ENCODE data around the gene APEH. TPM values are rescaled to one million over a fixed set of nuclear protein-coding genes. Genes with fewer than 3 reads are reported as not detected.

The APEH gene
- total and polyA plus RNA-seq, 4 donors = 65.1 to 94.1 (median 87.5) TPM

DNA sequence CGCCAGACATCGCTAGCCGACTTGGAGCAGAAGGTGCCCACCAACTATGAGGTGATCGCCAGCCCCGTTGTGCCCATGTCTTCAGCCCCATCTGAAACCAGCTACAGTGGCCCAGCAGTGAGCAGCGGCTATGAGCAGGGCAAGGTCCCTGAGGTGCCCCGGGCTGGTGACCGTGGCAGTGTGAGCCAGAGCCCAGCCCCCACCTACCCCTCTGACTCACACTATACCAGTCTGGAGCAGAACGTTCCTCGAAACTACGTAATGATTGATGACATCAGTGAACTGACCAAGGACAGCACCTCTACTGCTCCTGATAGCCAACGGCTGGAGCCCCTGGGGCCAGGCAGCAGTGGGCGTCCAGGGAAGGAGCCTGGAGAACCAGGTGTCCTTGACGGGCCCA, 12.9 kb upstream of the APEH start:
- Histone ChIP-seq H3K9me3 (ENCODE audit: control insufficient read depth in 4 of 4, low read length in 3 of 4) (no peaks in the 10 kb centered on the region), H3K27me3 (ENCODE audit: control insufficient read depth in 4 of 4, insufficient read depth in 4 of 4, low read length in 3 of 4) (no peaks in the 10 kb centered on the region), H3K4me3 (ENCODE audit: low read depth in 1 of 3, low read length in 3 of 3) (no peak overlapping the region), H3K4me1 (ENCODE audit: control insufficient read depth in 4 of 4, insufficient read depth in 4 of 4, low read length in 3 of 4) (peaks cover 12 to 18% (median 15%) of the 10 kb centered on the region in 4 donors), H3K36me3 (ENCODE audit: control insufficient read depth in 4 of 4, insufficient read depth in 3 of 4, low read depth in 1 of 4, low read length in 3 of 4) (no peaks in the 10 kb centered on the region), H3K9ac (ENCODE audit: low read depth in 1 of 2, low read length in 2 of 2) (no peak overlapping the region), H3K27ac (ENCODE audit: low read depth in 1 of 2, low read length in 2 of 2) (no peak overlapping the region)
- TF ChIP-seq, protein P1, sequence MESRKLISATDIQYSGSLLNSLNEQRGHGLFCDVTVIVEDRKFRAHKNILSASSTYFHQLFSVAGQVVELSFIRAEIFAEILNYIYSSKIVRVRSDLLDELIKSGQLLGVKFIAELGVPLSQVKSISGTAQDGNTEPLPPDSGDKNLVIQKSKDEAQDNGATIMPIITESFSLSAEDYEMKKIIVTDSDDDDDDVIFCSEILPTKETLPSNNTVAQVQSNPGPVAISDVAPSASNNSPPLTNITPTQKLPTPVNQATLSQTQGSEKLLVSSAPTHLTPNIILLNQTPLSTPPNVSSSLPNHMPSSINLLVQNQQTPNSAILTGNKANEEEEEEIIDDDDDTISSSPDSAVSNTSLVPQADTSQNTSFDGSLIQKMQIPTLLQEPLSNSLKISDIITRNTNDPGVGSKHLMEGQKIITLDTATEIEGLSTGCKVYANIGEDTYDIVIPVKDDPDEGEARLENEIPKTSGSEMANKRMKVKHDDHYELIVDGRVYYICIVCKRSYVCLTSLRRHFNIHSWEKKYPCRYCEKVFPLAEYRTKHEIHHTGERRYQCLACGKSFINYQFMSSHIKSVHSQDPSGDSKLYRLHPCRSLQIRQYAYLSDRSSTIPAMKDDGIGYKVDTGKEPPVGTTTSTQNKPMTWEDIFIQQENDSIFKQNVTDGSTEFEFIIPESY (IDR thresholded peaks at IDR 0.05) = no peak
- TF ChIP-seq RAD21 (IDR thresholded peaks at IDR 0.05) (no peak), FOXA1 (IDR thresholded peaks at IDR 0.05) (no peak), NR2F2 (IDR thresholded peaks at IDR 0.05) (no peak)
- TF ChIP-seq, protein P2, sequence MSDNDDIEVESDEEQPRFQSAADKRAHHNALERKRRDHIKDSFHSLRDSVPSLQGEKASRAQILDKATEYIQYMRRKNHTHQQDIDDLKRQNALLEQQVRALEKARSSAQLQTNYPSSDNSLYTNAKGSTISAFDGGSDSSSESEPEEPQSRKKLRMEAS (IDR thresholded peaks at IDR 0.05) = no peak
- DNase-seq (ENCODE audit: low spot score) = no peak
- 93% methylated on average over 14 of the region's 14 CpGs for WGBS

DNA sequence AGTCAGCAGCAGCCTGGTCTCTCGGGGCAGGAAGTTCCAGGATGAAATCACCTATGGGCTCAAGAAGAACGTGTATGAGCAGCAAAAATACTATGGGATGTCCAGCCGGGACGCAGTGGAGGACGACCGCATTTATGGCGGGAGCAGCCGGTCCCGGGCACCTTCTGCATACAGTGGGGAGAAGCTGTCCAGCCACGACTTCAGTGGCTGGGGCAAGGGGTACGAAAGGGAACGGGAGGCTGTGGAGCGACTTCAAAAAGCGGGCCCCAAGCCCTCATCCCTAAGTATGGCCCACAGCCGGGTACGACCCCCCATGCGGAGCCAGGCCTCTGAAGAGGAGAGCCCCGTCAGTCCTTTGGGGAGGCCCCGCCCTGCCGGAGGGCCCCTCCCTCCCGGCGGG, 12.1 kb upstream of the APEH start:
- H3K27me3 ChIP-seq (ENCODE audit: control insufficient read depth in 4 of 4, insufficient read depth in 4 of 4, low read length in 3 of 4) = no peaks in the 10 kb centered on the region
- DNase-seq (ENCODE audit: low spot score) = no peak
- no peak overlapping the region for H3K27ac ChIP-seq (ENCODE audit: low read depth in 1 of 2, low read length in 2 of 2)
- H3K36me3 ChIP-seq (ENCODE audit: control insufficient read depth in 4 of 4, insufficient read depth in 3 of 4, low read depth in 1 of 4, low read length in 3 of 4) = no peaks in the 10 kb centered on the region
- TF ChIP-seq RAD21 (IDR thresholded peaks at IDR 0.05) = no peak
- TF ChIP-seq, protein P2 (IDR thresholded peaks at IDR 0.05) = no peak
- TF ChIP-seq RXRA (IDR thresholded peaks at IDR 0.05) = no peak
- TF ChIP-seq, protein P1 (IDR thresholded peaks at IDR 0.05) = no peak
- TF ChIP-seq FOXA2 (IDR thresholded peaks at IDR 0.05) = no peak
- no peak for TF ChIP-seq NR2F2 (IDR thresholded peaks at IDR 0.05)
- no peak for TF ChIP-seq JUND (IDR thresholded peaks at IDR 0.05)
- peaks cover 13 to 25% (median 20%) of the 10 kb centered on the region in 4 donors for H3K4me1 ChIP-seq (ENCODE audit: control insufficient read depth in 4 of 4, insufficient read depth in 4 of 4, low read length in 3 of 4)
- no peak overlapping the region for H3K9ac ChIP-seq (ENCODE audit: low read depth in 1 of 2, low read length in 2 of 2)
- H3K9me3 ChIP-seq (ENCODE audit: control insufficient read depth in 4 of 4, low read length in 3 of 4) = no peaks in the 10 kb centered on the region
- H3K4me3 ChIP-seq (ENCODE audit: low read depth in 1 of 3, low read length in 3 of 3) = no peak overlapping the region
- 93% methylated on average over 22 of the region's 22 CpGs for WGBS

DNA sequence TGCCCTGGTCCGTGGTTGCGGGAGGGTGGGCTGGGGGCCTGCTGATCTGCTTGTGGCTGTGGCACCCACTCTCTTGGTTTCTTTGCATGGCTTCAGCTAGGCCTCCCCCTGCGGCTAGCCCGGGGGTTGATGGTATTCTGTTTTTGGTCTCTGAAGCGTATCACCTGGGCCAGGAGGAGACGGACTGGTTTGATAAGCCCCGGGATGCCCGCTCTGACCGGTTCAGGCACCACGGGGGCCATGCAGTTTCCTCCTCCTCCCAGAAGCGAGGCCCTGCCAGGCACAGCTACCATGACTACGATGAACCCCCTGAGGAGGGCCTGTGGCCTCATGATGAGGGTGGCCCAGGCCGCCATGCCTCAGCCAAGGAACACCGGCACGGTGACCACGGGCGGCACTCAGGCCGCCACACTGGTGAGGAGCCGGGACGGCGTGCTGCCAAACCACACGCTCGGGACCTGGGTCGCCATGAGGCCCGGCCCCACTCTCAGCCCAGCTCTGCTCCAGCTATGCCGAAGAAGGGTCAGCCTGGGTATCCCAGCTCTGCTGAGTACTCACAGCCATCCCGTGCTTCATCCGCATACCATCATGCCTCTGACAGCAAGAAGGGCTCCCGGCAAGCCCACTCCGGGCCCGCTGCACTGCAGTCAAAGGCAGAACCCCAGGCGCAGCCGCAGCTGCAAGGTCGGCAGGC, 11.3 kb upstream of the APEH start:
- WGBS = 97% methylated on average over 34 of the region's 34 CpGs
- DNase-seq (ENCODE audit: low spot score) = no peak
- TF ChIP-seq EGR1 (IDR thresholded peaks at IDR 0.05; ENCODE audit: low read depth in 2 of 2) = no peak
- TF ChIP-seq RAD21 (IDR thresholded peaks at IDR 0.05) = no peak
- Histone ChIP-seq H3K9ac (ENCODE audit: low read depth in 1 of 2, low read length in 2 of 2) (no peak overlapping the region), H3K27me3 (ENCODE audit: control insufficient read depth in 4 of 4, insufficient read depth in 4 of 4, low read length in 3 of 4) (no peaks in the 10 kb centered on the region), H3K4me1 (ENCODE audit: control insufficient read depth in 4 of 4, insufficient read depth in 4 of 4, low read length in 3 of 4) (peaks cover 18 to 33% (median 29%) of the 10 kb centered on the region in 4 donors), H3K27ac (ENCODE audit: low read depth in 1 of 2, low read length in 2 of 2) (no peak overlapping the region), H3K4me3 (ENCODE audit: low read depth in 1 of 3, low read length in 3 of 3) (no peak overlapping the region), H3K9me3 (ENCODE audit: control insufficient read depth in 4 of 4, low read length in 3 of 4) (no peaks in the 10 kb centered on the region), H3K36me3 (ENCODE audit: control insufficient read depth in 4 of 4, insufficient read depth in 3 of 4, low read depth in 1 of 4, low read length in 3 of 4) (no peaks in the 10 kb centered on the region)

Measured in liver (tissue), 9 donors.